Measurements from ENCODE around the gene B3GALT4. TPM values are rescaled to one million over a fixed set of nuclear protein-coding genes. Genes with fewer than 3 reads are reported as not detected.
A peak's percentile ranks its signal among the peaks of the same experiment; 100 is the strongest.

Gene B3GALT4, protein sequence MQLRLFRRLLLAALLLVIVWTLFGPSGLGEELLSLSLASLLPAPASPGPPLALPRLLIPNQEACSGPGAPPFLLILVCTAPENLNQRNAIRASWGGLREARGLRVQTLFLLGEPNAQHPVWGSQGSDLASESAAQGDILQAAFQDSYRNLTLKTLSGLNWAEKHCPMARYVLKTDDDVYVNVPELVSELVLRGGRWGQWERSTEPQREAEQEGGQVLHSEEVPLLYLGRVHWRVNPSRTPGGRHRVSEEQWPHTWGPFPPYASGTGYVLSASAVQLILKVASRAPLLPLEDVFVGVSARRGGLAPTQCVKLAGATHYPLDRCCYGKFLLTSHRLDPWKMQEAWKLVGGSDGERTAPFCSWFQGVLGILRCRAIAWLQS
- 10 to 100 TPM; 25.2 to 26.5 TPM for total RNA-seq

DNA sequence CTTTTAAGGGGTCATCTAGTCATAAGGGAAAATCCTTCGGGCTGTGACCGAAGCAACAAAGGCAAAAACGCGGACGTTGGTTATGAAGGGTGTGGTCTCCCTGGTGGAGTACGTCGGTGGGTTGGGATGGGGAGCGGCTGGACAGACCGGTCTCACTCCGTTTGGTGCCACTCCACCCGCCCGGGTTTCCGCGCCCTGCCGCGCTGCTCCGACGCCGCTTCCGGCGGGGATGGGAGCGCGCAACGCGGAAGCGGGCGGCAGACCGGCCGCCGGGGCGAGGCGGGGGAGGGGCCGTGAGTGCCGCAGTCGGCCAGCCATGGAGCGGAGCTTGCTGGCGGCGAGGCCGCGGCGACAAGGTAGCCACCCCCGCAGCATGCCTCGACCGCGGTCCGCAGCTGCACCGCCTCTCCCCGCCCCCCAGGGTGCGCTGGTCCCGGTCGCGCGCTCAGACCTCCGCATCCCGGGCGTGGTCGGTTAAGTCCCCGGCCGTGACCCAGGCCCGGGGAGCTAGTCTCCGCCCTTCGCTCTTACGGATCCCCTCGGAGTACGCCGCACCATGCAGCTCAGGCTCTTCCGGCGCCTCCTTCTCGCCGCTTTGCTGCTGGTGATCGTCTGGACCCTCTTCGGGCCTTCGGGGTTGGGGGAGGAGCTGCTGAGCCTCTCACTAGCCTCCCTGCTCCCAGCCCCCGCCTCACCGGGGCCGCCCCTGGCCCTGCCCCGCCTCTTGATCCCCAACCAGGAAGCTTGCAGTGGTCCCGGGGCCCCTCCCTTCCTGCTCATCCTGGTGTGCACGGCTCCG is at the start of gene B3GALT4:
B3GALT4 (plus strand) TSS at position 260 of the 799 bp plus-strand sequence; CDS start at position 557, 297 bp downstream.
- DNase-seq = peak; percentile 79
- ChIA-PET POLR2A (interaction anchor here (0.8 to 7.2 kb wide), 15 partner anchors 10 to 434 kb away, joined by 3 to 234 read pairs (median 6); partner anchors contain the start of genes PFDN6, RGL2, RING1 and TAPBP), CTCF (interaction anchor here (0.6 to 2.7 kb wide), 19 partner anchors 13 to 247 kb away, joined by 3 to 21 read pairs (median 4); partner anchors contain the start of genes KIFC1, PFDN6, RGL2 and WDR46)
- Mint-ChIP-seq H3K4me1 (peaks cover 70% of the 10 kb centered on the region), H3K27me3 (no peaks in the 10 kb centered on the region), H3K9me3 (no peaks in the 10 kb centered on the region), H3K27ac (peak within 1 kb of the TSS; percentile 98), H3K36me3 (ENCODE audit: low read depth) (peaks cover 84% of the 10 kb centered on the region), H3K4me3 (peak within 1 kb of the TSS; percentile 92)

DNA sequence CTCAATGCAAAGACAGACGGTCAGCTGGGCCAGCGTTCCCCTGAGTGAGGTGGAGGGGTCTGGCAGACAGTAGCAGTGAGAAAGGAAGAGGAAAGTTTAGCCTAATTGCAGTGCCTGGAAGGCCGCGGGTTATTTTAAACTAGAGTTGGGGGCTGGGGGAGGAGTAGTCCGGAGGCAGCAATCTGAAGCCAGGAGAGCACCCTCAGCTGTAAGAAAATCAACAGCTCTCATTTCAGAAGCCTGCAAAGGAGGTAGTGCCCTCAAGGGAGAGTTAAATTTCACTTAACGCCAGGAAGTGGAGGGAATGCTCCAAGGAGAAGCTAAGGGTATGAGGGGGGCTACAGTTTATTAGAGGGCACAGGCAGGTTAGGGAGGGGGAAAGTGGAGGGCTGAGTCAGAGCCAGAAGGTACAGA is 41.7 kb upstream of the B3GALT4 start:
- Mint-ChIP-seq H3K27me3 (peaks cover 43% of the 10 kb centered on the region), H3K4me3 (no peak overlapping the region), H3K4me1 (no peaks in the 10 kb centered on the region), H3K27ac (no peak overlapping the region), H3K36me3 (ENCODE audit: low read depth) (no peaks in the 10 kb centered on the region), H3K9me3 (no peaks in the 10 kb centered on the region)
- ChIA-PET POLR2A (no interaction called here), CTCF (interaction anchor here (1.1 to 1.5 kb wide), 2 partner anchors 10 to 13 kb away, joined by 3 to 6 read pairs; no protein-coding TSS in a partner anchor)
- DNase-seq = no peak

DNA sequence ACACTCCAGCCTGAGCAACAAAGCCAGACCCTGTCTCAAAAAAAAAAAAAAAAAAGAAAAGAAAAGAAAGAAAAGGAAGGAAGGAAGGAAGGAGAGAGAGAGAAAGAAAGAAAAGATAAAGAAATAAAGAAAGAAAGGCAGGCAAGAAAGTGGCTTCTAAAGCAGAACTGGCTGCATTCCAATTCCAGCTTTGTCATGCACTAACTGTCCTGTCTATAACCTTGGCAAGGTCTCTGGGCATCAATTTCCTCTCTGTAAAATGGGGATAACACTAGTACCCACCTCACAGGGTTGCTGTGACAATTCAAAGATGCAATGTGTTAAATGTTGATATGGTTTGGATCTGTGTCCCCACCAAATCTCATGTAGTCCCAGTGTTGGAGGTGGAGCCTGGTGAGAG is 40.6 kb upstream of the B3GALT4 start:
- ChIA-PET CTCF (interaction anchor here (0.5 kb wide), 1 partner anchor 410 kb away, joined by 3 read pairs; no protein-coding TSS in a partner anchor), POLR2A (no interaction called here)
- Mint-ChIP-seq H3K27me3 (peaks cover 43% of the 10 kb centered on the region), H3K4me3 (no peak overlapping the region), H3K9me3 (no peaks in the 10 kb centered on the region), H3K4me1 (no peaks in the 10 kb centered on the region), H3K27ac (no peak overlapping the region), H3K36me3 (ENCODE audit: low read depth) (no peaks in the 10 kb centered on the region)
- DNase-seq = no peak

DNA sequence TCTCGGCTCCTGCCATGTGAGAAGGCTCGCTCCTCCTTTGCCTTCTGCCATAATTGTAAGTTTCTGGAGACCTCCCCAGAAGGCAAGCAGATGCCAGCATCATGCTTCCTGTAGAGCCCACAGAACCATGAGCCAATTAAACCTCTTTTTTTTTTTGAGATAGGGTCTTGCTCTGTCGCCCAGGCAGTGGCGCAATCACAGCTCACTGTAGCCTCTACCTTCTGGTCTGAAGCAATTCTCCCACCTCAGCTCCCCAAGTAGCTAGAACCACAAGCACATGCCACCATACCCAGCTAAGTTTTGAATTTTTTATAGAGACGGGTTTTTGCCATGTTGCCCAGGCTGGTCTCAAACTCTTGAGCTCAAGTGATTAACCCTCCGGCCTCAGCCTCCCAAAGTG is 40.1 kb upstream of the B3GALT4 start:
- no peaks in the 10 kb centered on the region for H3K9me3 Mint-ChIP-seq
- no peak overlapping the region for H3K27ac Mint-ChIP-seq
- no peak overlapping the region for H3K4me3 Mint-ChIP-seq
- DNase-seq = no peak
- POLR2A ChIA-PET = no interaction called here
- no peaks in the 10 kb centered on the region for H3K36me3 Mint-ChIP-seq (ENCODE audit: low read depth)
- CTCF ChIA-PET = interaction anchor here (2.6 kb wide), 1 partner anchor 12 kb away, joined by 17 read pairs; no protein-coding TSS in a partner anchor
- H3K4me1 Mint-ChIP-seq = peaks cover 2% of the 10 kb centered on the region
- peaks cover 41% of the 10 kb centered on the region for H3K27me3 Mint-ChIP-seq

DNA sequence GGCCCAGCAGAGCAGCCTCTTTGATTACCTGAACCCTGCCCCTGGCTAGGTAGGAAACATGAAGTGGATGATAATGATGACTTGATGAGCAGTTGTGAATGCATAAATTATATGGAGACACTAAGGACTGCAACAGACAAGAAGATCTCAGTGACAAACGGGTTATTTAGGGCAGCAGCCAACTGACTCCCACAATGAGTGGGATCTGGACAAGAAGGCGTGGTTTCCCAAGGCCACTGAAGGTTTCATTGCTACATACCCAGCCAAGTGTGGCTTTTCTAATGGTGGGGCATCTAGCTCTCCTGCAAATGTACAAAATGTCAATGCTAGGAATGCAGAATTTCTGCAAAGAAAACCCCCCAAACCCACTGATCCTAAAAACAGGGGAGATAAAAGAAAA is 39.2 kb upstream of the B3GALT4 start:
- Mint-ChIP-seq H3K4me1 (peaks cover 8% of the 10 kb centered on the region), H3K9me3 (no peaks in the 10 kb centered on the region), H3K36me3 (ENCODE audit: low read depth) (no peaks in the 10 kb centered on the region), H3K27ac (no peak overlapping the region), H3K27me3 (peaks cover 45% of the 10 kb centered on the region), H3K4me3 (no peak overlapping the region)
- ChIA-PET CTCF (interaction anchor here (2.6 kb wide), 1 partner anchor 11 kb away, joined by 17 read pairs; no protein-coding TSS in a partner anchor), POLR2A (interaction anchor here (0.7 kb wide), 1 partner anchor 11 kb away, joined by 3 read pairs; no protein-coding TSS in a partner anchor)
- no peak for DNase-seq

- peaks cover 8% of the 10 kb centered on the region for H3K4me1 Mint-ChIP-seq
- H3K27ac Mint-ChIP-seq = no peak overlapping the region
- ChIA-PET CTCF (interaction anchor here (0.6 kb wide), 1 partner anchor 14 kb away, joined by 4 read pairs; no protein-coding TSS in a partner anchor), POLR2A (no interaction called here)
- DNase-seq = no peak
- H3K36me3 Mint-ChIP-seq (ENCODE audit: low read depth) = no peaks in the 10 kb centered on the region
- peaks cover 28% of the 10 kb centered on the region for H3K27me3 Mint-ChIP-seq
- no peak overlapping the region for H3K4me3 Mint-ChIP-seq
- no peaks in the 10 kb centered on the region for H3K9me3 Mint-ChIP-seq
These were observed 35.0 kb upstream of the B3GALT4 start for GRCh38 chr6:33241968-33242367.

DNA sequence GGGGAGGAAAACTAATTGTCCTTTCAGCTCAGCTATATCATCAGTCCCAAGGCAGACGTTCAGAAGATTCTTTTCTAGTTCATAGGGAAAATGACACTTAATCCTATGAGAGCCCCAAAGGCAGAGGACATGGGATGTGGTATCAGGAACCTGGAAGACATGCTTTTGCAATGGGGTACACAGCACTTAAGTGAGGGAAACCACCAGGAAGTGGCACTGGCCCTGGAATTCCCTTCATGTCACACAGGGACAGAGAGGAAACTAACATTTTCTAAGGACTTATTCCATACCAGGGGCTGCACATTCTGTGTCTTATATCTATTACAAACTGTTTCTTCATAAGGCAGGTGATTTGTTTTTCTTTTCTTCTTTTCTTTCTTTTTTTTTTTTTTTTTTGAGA is 33.4 kb upstream of the B3GALT4 start:
- POLR2A ChIA-PET = no interaction called here

GRCh38 chr6:33247977-33248642 is 28.8 kb upstream of the B3GALT4 start:
- Mint-ChIP-seq H3K9me3 (no peaks in the 10 kb centered on the region), H3K4me1 (peaks cover 46% of the 10 kb centered on the region), H3K36me3 (ENCODE audit: low read depth) (peaks cover 30% of the 10 kb centered on the region), H3K27me3 (peaks cover 6% of the 10 kb centered on the region), H3K4me3 (peak overlapping the region; percentile 74), H3K27ac (peak overlapping the region; percentile 87)
- peak; percentile 93 for DNase-seq
- ChIA-PET CTCF (interaction anchor here (0.6 to 3.7 kb wide), 54 partner anchors 10 to 353 kb away, joined by 3 to 62 read pairs (median 5); partner anchors contain the start of genes B3GALT4, HLA-DPA1, HLA-DPB1 and PFDN6), POLR2A (interaction anchor here (0.6 to 5.2 kb wide), 25 partner anchors 10 to 276 kb away, joined by 3 to 71 read pairs (median 5); partner anchors contain the start of genes B3GALT4, HLA-DPA1, HSD17B8 and PFDN6)

More for the DNA sequence above, 33.4 kb upstream of the B3GALT4 start:
- H3K27me3 Mint-ChIP-seq = peaks cover 26% of the 10 kb centered on the region
- CTCF ChIA-PET = no interaction called here
- H3K4me1 Mint-ChIP-seq = peaks cover 14% of the 10 kb centered on the region
- no peaks in the 10 kb centered on the region for H3K36me3 Mint-ChIP-seq (ENCODE audit: low read depth)
- H3K9me3 Mint-ChIP-seq = no peaks in the 10 kb centered on the region
- DNase-seq = no peak
- H3K4me3 Mint-ChIP-seq = no peak overlapping the region
- no peak overlapping the region for H3K27ac Mint-ChIP-seq

DNA sequence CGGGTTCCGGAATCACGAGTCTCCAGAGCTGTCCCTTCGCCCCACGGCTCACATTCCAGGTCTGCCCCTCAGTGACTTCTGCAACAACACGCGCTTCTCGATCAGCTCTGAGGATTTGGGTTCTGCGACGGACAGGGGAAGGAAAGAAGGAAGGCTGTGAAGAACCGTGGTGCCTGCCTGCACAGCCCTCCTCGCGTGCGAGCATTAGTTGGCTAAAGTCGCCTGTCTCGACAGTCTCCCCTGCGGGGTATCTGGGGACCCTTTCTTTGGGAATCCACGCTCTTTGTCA is 28.3 kb upstream of the B3GALT4 start:
- ChIA-PET CTCF (interaction anchor here (0.7 to 3.7 kb wide), 51 partner anchors 11 to 395 kb away, joined by 3 to 62 read pairs (median 6); partner anchors contain the start of genes B3GALT4, HLA-DPA1, HLA-DPB1 and PSMB9), POLR2A (interaction anchor here (0.5 to 5.2 kb wide), 25 partner anchors 11 to 389 kb away, joined by 3 to 71 read pairs (median 5); partner anchors contain the start of genes B3GALT4, HLA-DPA1, HSD17B8 and PFDN6)
- Mint-ChIP-seq H3K36me3 (ENCODE audit: low read depth) (peaks cover 30% of the 10 kb centered on the region), H3K27me3 (peaks cover 2% of the 10 kb centered on the region), H3K4me1 (peaks cover 46% of the 10 kb centered on the region), H3K4me3 (peak overlapping the region; percentile 74), H3K27ac (peak overlapping the region; percentile 87), H3K9me3 (no peaks in the 10 kb centered on the region)
- no peak for DNase-seq

DNA sequence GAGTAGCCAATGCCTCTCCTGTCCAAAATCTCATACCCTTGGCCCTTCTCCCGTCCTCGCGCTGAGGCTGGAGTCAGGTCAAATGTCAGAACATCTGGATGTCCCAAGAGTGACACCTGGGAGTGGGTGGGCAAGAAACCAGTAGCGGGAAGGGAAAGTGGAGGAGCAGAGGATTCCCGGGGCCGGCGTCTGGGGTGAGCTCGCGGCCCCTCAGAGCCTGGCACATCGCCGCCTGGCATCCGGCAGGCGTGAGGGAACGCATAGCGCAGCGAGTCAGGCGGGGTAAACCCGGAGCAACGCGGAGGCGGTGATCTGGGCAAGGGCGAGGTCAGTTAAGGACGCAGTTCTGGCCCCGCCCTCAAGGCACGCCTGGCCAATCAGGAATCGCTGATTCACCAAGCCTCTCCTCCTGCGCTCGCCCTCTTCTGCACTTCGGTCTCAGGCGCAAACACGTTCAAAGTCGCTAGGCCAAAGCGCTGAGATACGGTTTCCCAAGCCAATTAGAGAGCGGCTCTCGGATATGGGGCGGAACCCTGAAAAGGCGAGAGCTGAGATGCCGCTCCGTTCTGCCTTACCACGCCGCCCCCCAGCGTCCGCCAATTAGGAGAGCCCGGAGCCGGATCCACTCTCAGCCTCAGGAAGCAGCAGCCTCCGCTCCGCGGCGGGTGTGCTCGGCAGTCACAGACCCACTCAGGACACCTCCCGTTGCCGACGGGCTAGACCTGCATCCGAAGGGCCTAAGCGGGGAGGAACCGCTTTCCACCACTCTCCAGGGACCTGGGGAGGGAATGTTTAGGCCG is 27.8 kb upstream of the B3GALT4 start:
- Mint-ChIP-seq H3K4me3 (peak overlapping the region; percentile 74), H3K27ac (peak overlapping the region; percentile 87), H3K4me1 (peaks cover 46% of the 10 kb centered on the region), H3K27me3 (no peaks in the 10 kb centered on the region), H3K36me3 (ENCODE audit: low read depth) (peaks cover 30% of the 10 kb centered on the region), H3K9me3 (no peaks in the 10 kb centered on the region)
- peak; percentile 98 for DNase-seq
- ChIA-PET CTCF (interaction anchor here (0.7 to 3.7 kb wide), 53 partner anchors 11 to 396 kb away, joined by 3 to 62 read pairs (median 5); partner anchors contain the start of genes B3GALT4, HLA-DPA1, HLA-DPB1 and HSD17B8), POLR2A (interaction anchor here (0.5 to 5.2 kb wide), 29 partner anchors 9 to 404 kb away, joined by 3 to 71 read pairs (median 5); partner anchors contain the start of genes B3GALT4, HLA-DPA1, HSD17B8 and PFDN6)
